Calu3 (cell line): ENCODE measurements around the gene RNF123. TPM values are rescaled to one million over a fixed set of nuclear protein-coding genes. Genes with fewer than 3 reads are reported as not detected.
A peak's percentile ranks its signal among the peaks of the same experiment; 100 is the strongest.

Source experiments
- BruUV-seq: library from RNA; stranded (reverse); fragments of 400-500 nt; replicated peaks from 2 replicates; lab custom pipeline; 2021; lab: Mats Ljungman, UMichigan
- CTCF ChIA-PET: fragments of 300-600 bp; sonication (Branson Sonifier 250); formaldehyde crosslinking; loops from one replicate; lab custom pipeline; 2022; ENCODE audit warnings: antibody characterized with exemption; lab: Charles Lee
- DNase-seq: peaks from one replicate; pipeline ENCODE4 v3.0.0; 2022
- H3K27ac Mint-ChIP-seq: one replicate; pipeline ENCODE4 v1.8.0; 2022; ENCODE audit warnings: mixed read lengths; ENCODE audit not compliant: unreplicated experiment
- H3K27me3 Mint-ChIP-seq: one replicate; pipeline ENCODE4 v1.8.0; 2022; ENCODE audit warnings: mixed read lengths; ENCODE audit not compliant: unreplicated experiment
- H3K36me3 Mint-ChIP-seq: one replicate; pipeline ENCODE4 v1.8.0; 2022; ENCODE audit warnings: mild to moderate bottlenecking, moderate library complexity, mixed read lengths; ENCODE audit not compliant: insufficient read depth, unreplicated experiment
- H3K4me1 Mint-ChIP-seq: one replicate; pipeline ENCODE4 v1.8.0; 2022; ENCODE audit warnings: mild to moderate bottlenecking, low read depth, mixed read lengths; ENCODE audit not compliant: unreplicated experiment
- H3K4me3 Mint-ChIP-seq: one replicate; pipeline ENCODE4 v1.8.0; 2022; ENCODE audit warnings: mild to moderate bottlenecking, low read depth, moderate library complexity, mixed read lengths; ENCODE audit not compliant: unreplicated experiment
- H3K9me3 Mint-ChIP-seq: one replicate; pipeline ENCODE4 v1.8.0; 2022; ENCODE audit warnings: low read depth, mixed read lengths; ENCODE audit not compliant: unreplicated experiment
- CTCF ChIP-seq: fragments of 200-600 bp; IDR thresholded peaks from one replicate; pipeline ENCODE4 v1.8.0; 2022; ENCODE audit warnings: antibody characterized with exemption; ENCODE audit not compliant: unreplicated experiment
- intact Hi-C: fragments of 100-400 bp; cut with micrococcal nuclease; formaldehyde crosslinking; loops from one replicate; pipeline ENCODE4 v1.10.0; 2022; ENCODE audit not compliant: unreplicated experiment
- total RNA-seq: library from RNA; stranded (reverse); gene quantifications from 2 replicates; pipeline ENCODE4 v1.2.3, GENCODE V29; 2022

Gene RNF123
- total RNA-seq, 1 experiment from 2014 or later, result 52.5 TPM

- no peak for TF ChIP-seq CTCF
- no peak for DNase-seq
- Mint-ChIP-seq H3K4me3 (no peak overlapping the region), H3K27ac (no peak overlapping the region), H3K36me3 (peaks cover 10% of the 10 kb centered on the region), H3K9me3 (no peaks in the 10 kb centered on the region), H3K4me1 (no peaks in the 10 kb centered on the region), H3K27me3 (peaks cover 27% of the 10 kb centered on the region)
- intact Hi-C loops, result no loop called here
- CTCF ChIA-PET, result no interaction called here
- no TSS peak for BruUV-seq
Observed at GRCh38 chr3:49659756-49660155, 29.6 kb upstream of the RNF123 start.

GRCh38 chr3:49661281-49661680 is 28.1 kb upstream of the RNF123 start:
- DNase-seq, result peak; percentile 14
- no peak for TF ChIP-seq CTCF
- Mint-ChIP-seq H3K9me3 (no peaks in the 10 kb centered on the region), H3K36me3 (peaks cover 10% of the 10 kb centered on the region), H3K27me3 (peaks cover 27% of the 10 kb centered on the region), H3K27ac (no peak overlapping the region), H3K4me3 (no peak overlapping the region), H3K4me1 (no peaks in the 10 kb centered on the region)
- intact Hi-C loops, result no loop called here
- BruUV-seq, result no TSS peak
- CTCF ChIA-PET, result no interaction called here

GRCh38 chr3:49662021-49662420 is 27.3 kb upstream of the RNF123 start:
- no peak overlapping the region for H3K27ac Mint-ChIP-seq
- BruUV-seq, result no TSS peak
- DNase-seq, result no peak
- H3K4me3 Mint-ChIP-seq, result no peak overlapping the region
- no peaks in the 10 kb centered on the region for H3K9me3 Mint-ChIP-seq
- CTCF ChIA-PET, result no interaction called here
- intact Hi-C loops, result no loop called here
- no peak for TF ChIP-seq CTCF
- H3K36me3 Mint-ChIP-seq, result peaks cover 10% of the 10 kb centered on the region
- no peaks in the 10 kb centered on the region for H3K4me1 Mint-ChIP-seq
- peaks cover 27% of the 10 kb centered on the region for H3K27me3 Mint-ChIP-seq

GRCh38 chr3:49662720-49663413 is 26.5 kb upstream of the RNF123 start:
- DNase-seq, result no peak
- intact Hi-C loops, result no loop called here
- H3K36me3 Mint-ChIP-seq, result peaks cover 10% of the 10 kb centered on the region
- H3K9me3 Mint-ChIP-seq, result no peaks in the 10 kb centered on the region
- BruUV-seq, result no TSS peak
- CTCF ChIA-PET, result interaction anchor here (1.1 kb wide), 1 partner anchor 123 kb away, joined by 3 read pairs; no protein-coding TSS in a partner anchor
- TF ChIP-seq CTCF, result no peak
- H3K4me3 Mint-ChIP-seq, result no peak overlapping the region
- H3K27ac Mint-ChIP-seq, result no peak overlapping the region
- H3K4me1 Mint-ChIP-seq, result no peaks in the 10 kb centered on the region
- H3K27me3 Mint-ChIP-seq, result peaks cover 21% of the 10 kb centered on the region
